C4-2B (cell line): Measurements from ENCODE around the gene TGFBI.

Source experiments
- CTCF ChIP-seq: fragments of 450-650 bp; conservative IDR thresholded peaks from 2 replicates; pipeline ENCODE4 v1.5.1; 2017; ENCODE audit warnings: mild to moderate bottlenecking
- ZFX ChIP-seq: fragments of 450-650 bp; IDR thresholded peaks from 2 replicates; pipeline ENCODE4 v1.6.1; 2017

GRCh38 chr5:136084698-136085097 lies 55.9 kb downstream of the TGFBI start:
- no peak for TF ChIP-seq CTCF
- TF ChIP-seq ZFX, result no peak
